Tibial artery (tissue), 4 donors: ENCODE results near the gene CACNA1C.

ENCODE experiments used
- DNase-seq, 2 donors: peaks; one replicate each; pipeline ENCODE4 v3.0.0-alpha.2; 2019
- H3K27ac ChIP-seq, 2 donors: fragments of 200-600 bp; sonication (generic) in 1 of 2; 1 replicate in 1 of 2; 2 replicates in 1 of 2; pipeline ENCODE4 v1.5.1; 2018 to 2019; ENCODE audit warnings: mild to moderate bottlenecking in 1 of 2
- H3K27me3 ChIP-seq, 2 donors: fragments of 200-600 bp; sonication (generic) in 1 of 2; one replicate each; pipeline versions ENCODE4 v1.5.1 to v1.6.0; 2016 to 2019
- H3K36me3 ChIP-seq, 3 donors: fragments of 200-600 bp; sonication (generic) in 2 of 3; one replicate each; pipeline ENCODE4 v1.5.1; 2016 to 2019; ENCODE audit warnings: mild to moderate bottlenecking in 2 of 3
- H3K4me1 ChIP-seq, 4 donors: fragments of 200-600 bp; sonication (generic) in 2 of 4; 1 replicate in 3 of 4; 2 replicates in 1 of 4; pipeline ENCODE4 v1.5.1; 2016 to 2019
- H3K4me3 ChIP-seq, 2 donors: fragments of 200-600 bp; sonication (generic) in 1 of 2; 1 replicate in 1 of 2; 2 replicates in 1 of 2; pipeline ENCODE4 v1.5.1; 2018 to 2019; ENCODE audit warnings: mild to moderate bottlenecking in 2 of 2
- H3K9me3 ChIP-seq, 3 donors: fragments of 200-600 bp; sonication (generic) in 1 of 3; one replicate each; pipeline ENCODE4 v1.5.1; 2016 to 2019
- intact Hi-C: fragments of 100-400 bp; cut with DNase I; formaldehyde crosslinking; loops from one replicate; pipeline ENCODE4 v1.15.0; 2023; ENCODE audit warnings: low total_unique reads
- TF ChIP-seq, protein P1 (sequence below), 2 experiments: fragments of 200-600 bp in 1 of 2; fragments of 450-650 bp in 1 of 2; IDR thresholded peaks; one replicate each; pipeline ENCODE4 v1.5.1; 2017 to 2019; ENCODE audit warnings: antibody characterized with exemption in 2 of 2, mild to moderate bottlenecking in 1 of 2, moderate library complexity in 1 of 2

The CACNA1C gene

DNA sequence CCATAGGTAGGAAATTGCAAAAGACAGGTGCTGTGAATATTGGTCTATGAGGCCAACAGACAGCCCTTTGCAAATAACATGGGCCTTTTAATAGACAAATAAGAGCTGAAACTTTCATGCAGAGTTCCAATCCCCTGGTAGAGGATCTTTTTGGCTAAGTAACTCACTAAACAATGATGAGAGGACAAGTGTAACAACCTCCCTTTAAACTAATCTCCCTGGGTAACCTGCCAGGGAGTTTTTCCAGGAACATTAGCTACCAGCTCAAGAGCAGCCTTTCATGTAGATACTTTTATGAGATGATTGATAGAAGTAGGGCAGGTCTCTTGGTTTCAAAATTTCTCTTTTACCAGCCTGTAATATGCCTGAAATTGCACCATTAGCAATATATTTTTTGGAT is 13.8 kb upstream of the CACNA1C start:
- DNase-seq = no peak
- H3K36me3 ChIP-seq = no peaks in the 10 kb centered on the region
- no peaks in the 10 kb centered on the region for H3K27me3 ChIP-seq
- intact Hi-C loops = no loop called here
- H3K27ac ChIP-seq = peak overlapping the region; percentile 22 to 30
- peaks cover 0 to 19% (median 15%) of the 10 kb centered on the region in 4 donors for H3K4me1 ChIP-seq
- TF ChIP-seq, protein P1, sequence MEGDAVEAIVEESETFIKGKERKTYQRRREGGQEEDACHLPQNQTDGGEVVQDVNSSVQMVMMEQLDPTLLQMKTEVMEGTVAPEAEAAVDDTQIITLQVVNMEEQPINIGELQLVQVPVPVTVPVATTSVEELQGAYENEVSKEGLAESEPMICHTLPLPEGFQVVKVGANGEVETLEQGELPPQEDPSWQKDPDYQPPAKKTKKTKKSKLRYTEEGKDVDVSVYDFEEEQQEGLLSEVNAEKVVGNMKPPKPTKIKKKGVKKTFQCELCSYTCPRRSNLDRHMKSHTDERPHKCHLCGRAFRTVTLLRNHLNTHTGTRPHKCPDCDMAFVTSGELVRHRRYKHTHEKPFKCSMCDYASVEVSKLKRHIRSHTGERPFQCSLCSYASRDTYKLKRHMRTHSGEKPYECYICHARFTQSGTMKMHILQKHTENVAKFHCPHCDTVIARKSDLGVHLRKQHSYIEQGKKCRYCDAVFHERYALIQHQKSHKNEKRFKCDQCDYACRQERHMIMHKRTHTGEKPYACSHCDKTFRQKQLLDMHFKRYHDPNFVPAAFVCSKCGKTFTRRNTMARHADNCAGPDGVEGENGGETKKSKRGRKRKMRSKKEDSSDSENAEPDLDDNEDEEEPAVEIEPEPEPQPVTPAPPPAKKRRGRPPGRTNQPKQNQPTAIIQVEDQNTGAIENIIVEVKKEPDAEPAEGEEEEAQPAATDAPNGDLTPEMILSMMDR (IDR thresholded peaks at IDR 0.05) = no peak
- no peaks in the 10 kb centered on the region for H3K9me3 ChIP-seq
- no peak overlapping the region for H3K4me3 ChIP-seq

DNA sequence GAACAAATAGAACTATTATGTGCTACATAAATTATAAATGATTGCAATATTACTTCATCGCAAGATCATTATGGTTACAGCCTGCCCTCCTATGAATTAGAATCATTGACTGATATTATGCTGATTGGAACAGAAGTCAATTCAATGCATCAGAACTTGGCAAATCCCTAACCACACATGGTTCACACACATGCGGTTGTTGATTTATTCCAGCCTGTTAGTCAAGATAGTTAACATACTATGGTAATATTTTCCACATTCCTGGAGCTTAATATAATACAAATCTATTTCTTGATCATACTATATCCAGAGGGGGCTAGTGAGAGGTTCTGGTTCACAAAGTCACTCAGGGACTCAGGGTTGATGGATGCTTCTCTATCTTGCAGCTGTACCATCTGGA is 9.7 kb upstream of the CACNA1C start:
- Histone ChIP-seq H3K36me3 (no peaks in the 10 kb centered on the region), H3K27me3 (no peaks in the 10 kb centered on the region), H3K4me1 (peaks cover 0 to 8% (median 4%) of the 10 kb centered on the region in 4 donors), H3K27ac (no peak overlapping the region), H3K9me3 (no peaks in the 10 kb centered on the region), H3K4me3 (no peak overlapping the region)
- DNase-seq = no peak
- intact Hi-C loops = no loop called here
- TF ChIP-seq, protein P1 (IDR thresholded peaks at IDR 0.05) = no peak

DNA sequence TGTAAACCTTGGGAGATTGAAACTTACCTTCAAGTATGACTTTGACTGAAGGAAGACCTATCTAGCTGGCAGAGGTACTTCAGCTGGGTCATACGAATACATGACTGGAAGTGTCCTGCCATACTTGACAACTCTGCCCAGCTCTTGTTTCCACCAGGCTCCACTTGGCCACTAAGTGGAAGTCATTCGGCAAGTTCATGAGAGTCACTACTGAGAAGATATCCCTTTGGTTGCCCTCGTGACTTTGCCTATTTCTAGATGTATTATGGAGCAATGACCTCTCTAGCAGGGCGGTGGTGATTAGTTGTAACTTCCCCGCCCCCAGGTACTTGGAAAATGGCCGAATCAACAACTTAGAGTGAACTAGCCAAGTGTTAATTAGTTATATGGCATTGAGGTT is 8.6 kb upstream of the CACNA1C start:
- intact Hi-C loops = no loop called here
- TF ChIP-seq, protein P1 (IDR thresholded peaks at IDR 0.05) = no peak
- no peak for DNase-seq
- Histone ChIP-seq H3K27me3 (no peaks in the 10 kb centered on the region), H3K4me3 (no peak overlapping the region), H3K4me1 (peaks cover 0 to 2% (median 0%) of the 10 kb centered on the region in 4 donors), H3K27ac (no peak overlapping the region), H3K36me3 (no peaks in the 10 kb centered on the region), H3K9me3 (no peaks in the 10 kb centered on the region)

DNA sequence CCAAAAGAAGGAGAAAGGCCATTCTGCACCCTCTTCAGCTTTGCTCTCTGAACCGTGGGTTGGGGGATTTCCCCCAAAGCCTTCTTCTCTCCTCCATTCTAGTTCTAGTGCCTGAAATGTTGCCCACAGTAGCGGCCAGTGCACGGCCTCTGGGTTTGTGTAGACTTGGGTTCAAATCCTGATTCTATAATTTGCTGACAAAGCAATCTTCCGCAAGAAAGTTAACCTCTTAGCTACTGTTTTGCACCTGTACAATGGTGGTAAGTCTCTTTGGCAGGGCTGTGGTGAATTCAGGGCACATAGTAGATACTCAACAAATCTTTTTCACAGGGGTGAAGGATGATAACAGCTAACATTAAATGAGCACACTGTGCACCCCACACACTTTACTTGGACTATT is 5.8 kb upstream of the CACNA1C start:
- intact Hi-C loops = no loop called here
- Histone ChIP-seq H3K9me3 (no peaks in the 10 kb centered on the region), H3K36me3 (no peaks in the 10 kb centered on the region), H3K27me3 (no peaks in the 10 kb centered on the region), H3K4me3 (no peak overlapping the region), H3K27ac (no peak overlapping the region), H3K4me1 (peaks cover 0 to 7% (median 6%) of the 10 kb centered on the region in 4 donors)
- TF ChIP-seq, protein P1 (IDR thresholded peaks at IDR 0.05) = no peak
- DNase-seq = no peak

DNA sequence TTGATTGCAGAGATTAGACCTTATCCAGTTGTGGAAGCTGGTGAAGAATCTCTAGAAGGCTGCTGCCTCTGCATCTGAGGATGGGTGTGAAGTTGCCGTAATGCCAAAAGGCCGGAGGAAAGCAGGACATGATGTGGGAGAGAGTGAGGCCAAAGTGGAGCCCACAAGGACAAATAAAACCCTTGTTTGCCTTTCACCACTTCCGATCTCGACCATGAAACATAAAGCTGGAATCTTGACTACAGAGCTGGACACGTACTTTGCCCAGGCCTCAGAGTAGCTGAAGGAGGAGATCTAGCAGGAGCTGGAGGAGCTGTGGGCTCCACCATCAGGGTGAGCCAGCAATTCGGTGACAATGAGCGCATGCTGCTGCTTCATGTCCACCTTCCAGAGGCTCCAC is 5.0 kb upstream of the CACNA1C start:
- intact Hi-C loops = no loop called here
- H3K9me3 ChIP-seq = no peaks in the 10 kb centered on the region
- H3K27ac ChIP-seq = no peak overlapping the region
- H3K4me1 ChIP-seq = peaks cover 0 to 9% (median 7%) of the 10 kb centered on the region in 4 donors
- no peak overlapping the region for H3K4me3 ChIP-seq
- no peaks in the 10 kb centered on the region for H3K27me3 ChIP-seq
- TF ChIP-seq, protein P1 (IDR thresholded peaks at IDR 0.05) = no peak
- no peak for DNase-seq
- H3K36me3 ChIP-seq = no peaks in the 10 kb centered on the region
